Activated CD8-positive, alpha-beta T cell treated with anti-CD3 and anti-CD28 coated beads, Interleukin-2, amount 10 ng/mL, durations not matched to agents 7 days and 5 days (primary cell): ENCODE data around the gene LRRC38. TPM values are rescaled to one million over a fixed set of nuclear protein-coding genes. Genes with fewer than 3 reads are reported as not detected.

Source experiments
- ATAC-seq: fragments of 150-1000 bp; cut with Tn5 transposase; one replicate; pipeline ENCODE4 v1.10.0; 2021; ENCODE audit warnings: moderate library complexity
- CTCF ChIA-PET: fragments of 350-600 bp; sonication (Branson Sonifier 250); formaldehyde crosslinking; loops from one replicate; lab custom pipeline; 2021; ENCODE audit warnings: antibody characterized with exemption; lab: Charles Lee
- POLR2A ChIA-PET: fragments of 350-600 bp; sonication (Branson Sonifier 250); formaldehyde crosslinking; loops from one replicate; lab custom pipeline; 2021; ENCODE audit warnings: antibody characterized with exemption; lab: Charles Lee
- DNase-seq: peaks from one replicate; pipeline ENCODE4 v3.0.0-alpha.2; 2020
- H3K27ac Mint-ChIP-seq: one replicate; pipeline ENCODE4 v1.8.0; 2021; ENCODE audit warnings: mild to moderate bottlenecking, mixed read lengths
- H3K27me3 Mint-ChIP-seq: one replicate; pipeline ENCODE4 v1.8.0; 2021; ENCODE audit warnings: low read depth, mixed read lengths
- H3K36me3 Mint-ChIP-seq: one replicate; pipeline ENCODE4 v1.8.0; 2021; ENCODE audit warnings: low read depth, mixed read lengths
- H3K4me1 Mint-ChIP-seq: one replicate; pipeline ENCODE4 v1.8.0; 2021; ENCODE audit warnings: low read depth, mixed read lengths
- H3K4me3 Mint-ChIP-seq: one replicate; pipeline ENCODE4 v1.8.0; 2021; ENCODE audit warnings: mild to moderate bottlenecking, mixed read lengths
- H3K9me3 Mint-ChIP-seq: one replicate; pipeline ENCODE4 v1.8.0; 2022; ENCODE audit warnings: mixed read lengths; ENCODE audit not compliant: insufficient read depth
- total RNA-seq, 2 experiments: library from RNA; stranded (reverse); gene quantifications; one replicate each; pipeline ENCODE4 v1.2.3, GENCODE V29; 2021

The LRRC38 gene
- total RNA-seq, 2 experiments from 2014 or later = not detected

GRCh38 chr1:13513063-13513894 lies 524 bp downstream of the LRRC38 start:
- Mint-ChIP-seq H3K4me3 (no peak overlapping the region), H3K27me3 (peaks cover 30% of the 10 kb centered on the region), H3K27ac (no peak overlapping the region), H3K36me3 (no peaks in the 10 kb centered on the region), H3K9me3 (no peaks in the 10 kb centered on the region), H3K4me1 (no peaks in the 10 kb centered on the region)
- no peak for ATAC-seq
- ChIA-PET CTCF (no interaction called here), POLR2A (interaction anchor here (0.7 kb wide), 1 partner anchor 54 kb away, joined by 3 read pairs; no protein-coding TSS in a partner anchor)
- DNase-seq = no peak

GRCh38 chr1:13512472-13512871 lies 1.3 kb downstream of the LRRC38 start:
- Mint-ChIP-seq H3K4me1 (no peaks in the 10 kb centered on the region), H3K9me3 (no peaks in the 10 kb centered on the region), H3K4me3 (no peak overlapping the region), H3K27me3 (peaks cover 30% of the 10 kb centered on the region), H3K27ac (no peak overlapping the region), H3K36me3 (no peaks in the 10 kb centered on the region)
- POLR2A ChIA-PET = no interaction called here
- ATAC-seq (no peak), DNase-seq (no peak)
- CTCF ChIA-PET = no interaction called here

DNA sequence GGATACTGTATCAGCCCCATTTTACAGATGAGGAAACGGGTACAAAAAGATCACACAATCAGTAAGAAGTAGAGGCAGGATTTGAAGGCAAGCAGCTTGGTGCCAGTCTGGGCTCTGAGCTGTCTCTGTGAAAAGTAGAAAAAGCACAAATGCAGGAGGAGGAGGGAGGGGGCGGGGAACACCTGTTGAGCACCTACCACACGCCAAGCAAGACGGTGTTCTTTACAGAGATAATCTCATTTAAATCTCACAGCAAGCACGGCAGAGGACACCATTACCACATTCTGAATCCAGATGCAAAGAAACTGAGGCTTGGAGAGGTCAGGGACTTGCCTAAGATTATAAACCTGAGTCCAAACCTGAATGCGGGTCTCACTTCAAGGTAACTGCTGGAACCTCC lies 3.3 kb downstream of the LRRC38 start:
- CTCF ChIA-PET = no interaction called here
- no peak for ATAC-seq
- no peak for DNase-seq
- H3K4me1 Mint-ChIP-seq = no peaks in the 10 kb centered on the region
- H3K36me3 Mint-ChIP-seq = no peaks in the 10 kb centered on the region
- POLR2A ChIA-PET = no interaction called here
- H3K4me3 Mint-ChIP-seq = no peak overlapping the region
- H3K27ac Mint-ChIP-seq = no peak overlapping the region
- no peaks in the 10 kb centered on the region for H3K9me3 Mint-ChIP-seq
- H3K27me3 Mint-ChIP-seq = peaks cover 28% of the 10 kb centered on the region

GRCh38 chr1:13507075-13507474 lies 6.7 kb downstream of the LRRC38 start:
- Mint-ChIP-seq H3K27ac (no peak overlapping the region), H3K4me3 (no peak overlapping the region), H3K27me3 (peaks cover 6% of the 10 kb centered on the region), H3K4me1 (no peaks in the 10 kb centered on the region), H3K36me3 (no peaks in the 10 kb centered on the region), H3K9me3 (no peaks in the 10 kb centered on the region)
- CTCF ChIA-PET = no interaction called here
- POLR2A ChIA-PET = no interaction called here
- ATAC-seq (no peak), DNase-seq (no peak)

- H3K4me3 Mint-ChIP-seq = no peak overlapping the region
- no peaks in the 10 kb centered on the region for H3K4me1 Mint-ChIP-seq
- H3K27ac Mint-ChIP-seq = no peak overlapping the region
- no peak for DNase-seq
- H3K36me3 Mint-ChIP-seq = no peaks in the 10 kb centered on the region
- POLR2A ChIA-PET = no interaction called here
- no peak for ATAC-seq
- CTCF ChIA-PET = no interaction called here
- H3K9me3 Mint-ChIP-seq = no peaks in the 10 kb centered on the region
- H3K27me3 Mint-ChIP-seq = peaks cover 2% of the 10 kb centered on the region
These were observed 8.8 kb downstream of the LRRC38 start for GRCh38 chr1:13505020-13505419.

- Mint-ChIP-seq H3K27me3 (peaks cover 9% of the 10 kb centered on the region), H3K9me3 (no peaks in the 10 kb centered on the region), H3K4me3 (no peak overlapping the region), H3K36me3 (no peaks in the 10 kb centered on the region), H3K4me1 (no peaks in the 10 kb centered on the region), H3K27ac (no peak overlapping the region)
- CTCF ChIA-PET = no interaction called here
- DNase-seq (no peak), ATAC-seq (no peak)
- POLR2A ChIA-PET = no interaction called here
These were observed 13.0 kb downstream of the LRRC38 start for GRCh38 chr1:13500806-13501205.

DNA sequence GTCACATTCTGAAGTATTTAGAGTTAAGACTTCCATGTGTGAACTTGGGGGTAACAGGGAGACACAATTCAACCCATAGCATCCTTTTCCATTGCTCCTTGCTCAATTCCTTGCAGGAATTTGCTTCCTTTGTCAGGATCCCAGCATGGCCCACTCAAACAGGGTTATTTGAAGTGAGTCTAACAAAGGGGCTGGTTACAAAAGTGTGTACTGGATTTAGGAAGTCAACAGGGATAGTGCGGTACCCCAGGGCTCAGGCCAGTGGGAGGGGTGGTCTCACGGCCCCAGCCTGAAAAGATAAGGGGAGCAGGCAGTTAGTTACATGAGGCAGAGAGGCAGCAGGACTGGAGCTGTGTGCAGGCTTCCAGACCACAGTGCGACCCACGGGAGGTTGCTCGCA lies 14.4 kb downstream of the LRRC38 start:
- no peak for DNase-seq
- CTCF ChIA-PET = no interaction called here
- Mint-ChIP-seq H3K4me1 (no peaks in the 10 kb centered on the region), H3K27me3 (peaks cover 13% of the 10 kb centered on the region), H3K9me3 (no peaks in the 10 kb centered on the region), H3K27ac (no peak overlapping the region), H3K36me3 (no peaks in the 10 kb centered on the region), H3K4me3 (no peak overlapping the region)
- ATAC-seq = no peak
- POLR2A ChIA-PET = no interaction called here

- no peak overlapping the region for H3K4me3 Mint-ChIP-seq
- H3K9me3 Mint-ChIP-seq = no peaks in the 10 kb centered on the region
- ChIA-PET CTCF (no interaction called here), POLR2A (no interaction called here)
- ATAC-seq (no peak), DNase-seq (no peak)
- no peaks in the 10 kb centered on the region for H3K36me3 Mint-ChIP-seq
- H3K27ac Mint-ChIP-seq = no peak overlapping the region
- no peaks in the 10 kb centered on the region for H3K4me1 Mint-ChIP-seq
- H3K27me3 Mint-ChIP-seq = peaks cover 13% of the 10 kb centered on the region
These were observed 15.2 kb downstream of the LRRC38 start for GRCh38 chr1:13498553-13498952.

DNA sequence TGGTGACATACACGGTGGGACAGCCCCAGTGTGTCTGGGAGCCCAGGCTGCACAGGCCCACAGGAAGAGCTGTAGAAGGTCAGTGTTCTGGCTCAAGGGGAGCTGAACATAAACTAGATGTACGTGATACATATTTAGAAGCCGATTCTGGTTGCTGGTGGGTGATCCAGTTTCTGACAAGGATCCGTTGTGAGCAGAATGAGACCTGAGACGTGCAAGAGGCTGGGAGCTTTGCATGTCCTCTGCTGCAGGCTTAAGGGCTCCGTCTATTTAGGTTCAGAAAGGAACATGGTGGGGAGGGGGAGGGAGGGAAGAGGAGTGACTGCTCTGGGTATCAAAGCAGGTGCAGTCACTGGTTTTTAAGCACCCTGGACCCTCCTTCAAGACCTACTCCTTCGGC lies 18.6 kb downstream of the LRRC38 start:
- ChIA-PET CTCF (no interaction called here), POLR2A (no interaction called here)
- no peaks in the 10 kb centered on the region for H3K9me3 Mint-ChIP-seq
- DNase-seq = no peak
- ATAC-seq = no peak
- no peaks in the 10 kb centered on the region for H3K36me3 Mint-ChIP-seq
- H3K27me3 Mint-ChIP-seq = peaks cover 13% of the 10 kb centered on the region
- no peak overlapping the region for H3K27ac Mint-ChIP-seq
- H3K4me1 Mint-ChIP-seq = no peaks in the 10 kb centered on the region
- no peak overlapping the region for H3K4me3 Mint-ChIP-seq

DNA sequence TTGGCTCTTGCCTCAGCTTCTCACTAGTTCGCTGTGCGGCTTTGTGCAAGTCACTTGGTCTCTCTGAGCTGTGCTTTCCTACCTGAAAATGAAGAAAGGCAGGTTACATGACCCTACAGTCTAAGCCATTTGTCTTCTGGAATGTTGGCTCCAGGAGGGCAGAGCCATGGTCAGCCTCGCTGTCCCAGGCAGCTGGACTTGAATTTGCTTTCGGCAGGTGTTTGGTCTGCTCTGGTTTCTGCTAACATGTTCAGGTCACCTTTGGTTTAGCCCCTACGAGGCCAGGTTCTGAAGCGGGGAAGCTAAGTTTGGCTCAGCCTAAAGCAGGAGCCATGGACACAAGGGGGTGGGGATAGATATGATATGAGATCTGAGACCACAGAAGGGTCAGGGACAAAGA lies 19.1 kb downstream of the LRRC38 start:
- Mint-ChIP-seq H3K27me3 (peaks cover 13% of the 10 kb centered on the region), H3K4me1 (no peaks in the 10 kb centered on the region), H3K9me3 (no peaks in the 10 kb centered on the region), H3K4me3 (no peak overlapping the region), H3K27ac (no peak overlapping the region), H3K36me3 (no peaks in the 10 kb centered on the region)
- ChIA-PET CTCF (no interaction called here), POLR2A (interaction anchor here (0.6 kb wide), 1 partner anchor 1724 kb away, joined by 3 read pairs; no protein-coding TSS in a partner anchor)
- no peak for ATAC-seq
- no peak for DNase-seq

DNA sequence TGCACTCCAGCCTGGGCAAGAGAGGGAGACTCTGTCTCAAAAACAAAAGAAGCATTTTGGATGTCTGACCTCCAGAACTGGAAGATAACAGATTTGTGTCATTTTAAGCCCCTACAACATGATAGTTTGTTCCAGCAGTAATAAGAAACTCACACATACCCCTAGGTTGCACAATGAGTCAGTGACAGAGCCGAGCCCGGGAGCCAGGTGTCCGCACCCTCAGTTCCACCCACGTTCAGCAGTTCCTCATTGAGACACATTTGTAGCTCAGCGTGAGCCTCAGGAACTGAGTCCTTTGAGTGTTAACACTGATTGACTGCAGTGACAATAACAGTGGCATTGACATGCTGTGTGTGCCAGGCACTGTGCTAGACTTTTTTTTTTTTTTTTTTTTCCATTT lies 19.8 kb downstream of the LRRC38 start:
- Mint-ChIP-seq H3K9me3 (no peaks in the 10 kb centered on the region), H3K4me1 (no peaks in the 10 kb centered on the region), H3K36me3 (no peaks in the 10 kb centered on the region), H3K4me3 (no peak overlapping the region), H3K27ac (no peak overlapping the region), H3K27me3 (peaks cover 13% of the 10 kb centered on the region)
- ATAC-seq (no peak), DNase-seq (no peak)
- ChIA-PET POLR2A (interaction anchor here (0.6 kb wide), 1 partner anchor 1725 kb away, joined by 3 read pairs; no protein-coding TSS in a partner anchor), CTCF (no interaction called here)

DNA sequence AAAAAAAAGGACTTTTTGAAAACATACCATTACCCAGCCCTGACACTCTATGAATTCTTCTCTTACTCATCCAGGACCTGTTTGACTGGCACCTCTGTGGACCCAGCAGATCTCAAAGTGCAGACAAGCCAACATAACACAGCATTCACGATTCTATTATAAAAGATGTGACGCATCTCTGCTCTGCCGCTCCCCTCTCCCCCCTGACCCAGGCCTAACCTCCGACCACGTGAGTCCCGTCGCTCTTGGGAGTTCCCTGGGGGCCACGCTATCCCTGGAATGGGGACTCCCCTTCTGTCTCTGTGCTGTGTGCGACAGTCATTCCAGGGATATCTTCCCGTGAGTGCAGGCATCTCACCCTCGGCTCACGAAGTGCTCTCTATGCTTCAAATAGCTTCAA lies 21.1 kb downstream of the LRRC38 start:
- POLR2A ChIA-PET = no interaction called here
- no peak for DNase-seq
- H3K4me1 Mint-ChIP-seq = no peaks in the 10 kb centered on the region
- H3K9me3 Mint-ChIP-seq = no peaks in the 10 kb centered on the region
- no peak for ATAC-seq
- no peak overlapping the region for H3K27ac Mint-ChIP-seq
- no peaks in the 10 kb centered on the region for H3K36me3 Mint-ChIP-seq
- no peak overlapping the region for H3K4me3 Mint-ChIP-seq
- peaks cover 17% of the 10 kb centered on the region for H3K27me3 Mint-ChIP-seq
- CTCF ChIA-PET = no interaction called here
